Endometrial microvascular endothelial cells (primary cell): Measurements from ENCODE around the gene VTN. TPM values are rescaled to one million over a fixed set of nuclear protein-coding genes. Genes with fewer than 3 reads are reported as not detected.

Source experiments
- in situ Hi-C: cut with HindIII; loops from 2 replicates; pipeline ENCODE4 v1.10.0; 2017; ENCODE audit warnings: low sequenced_read_pairs, low pct_unique_long_range_greater_than_20kb; ENCODE audit errors: inconsistent ontology term
- total RNA-seq: library from RNA; depleted of rRNA; stranded (reverse); fragments of >200 nt; gene quantifications from one replicate; pipeline ENCODE4 v1.2.3, GENCODE V29; 2015; ENCODE audit errors: inconsistent ontology term

VTN gene, protein sequence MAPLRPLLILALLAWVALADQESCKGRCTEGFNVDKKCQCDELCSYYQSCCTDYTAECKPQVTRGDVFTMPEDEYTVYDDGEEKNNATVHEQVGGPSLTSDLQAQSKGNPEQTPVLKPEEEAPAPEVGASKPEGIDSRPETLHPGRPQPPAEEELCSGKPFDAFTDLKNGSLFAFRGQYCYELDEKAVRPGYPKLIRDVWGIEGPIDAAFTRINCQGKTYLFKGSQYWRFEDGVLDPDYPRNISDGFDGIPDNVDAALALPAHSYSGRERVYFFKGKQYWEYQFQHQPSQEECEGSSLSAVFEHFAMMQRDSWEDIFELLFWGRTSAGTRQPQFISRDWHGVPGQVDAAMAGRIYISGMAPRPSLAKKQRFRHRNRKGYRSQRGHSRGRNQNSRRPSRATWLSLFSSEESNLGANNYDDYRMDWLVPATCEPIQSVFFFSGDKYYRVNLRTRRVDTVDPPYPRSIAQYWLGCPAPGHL
- total RNA-seq: not detected

DNA sequence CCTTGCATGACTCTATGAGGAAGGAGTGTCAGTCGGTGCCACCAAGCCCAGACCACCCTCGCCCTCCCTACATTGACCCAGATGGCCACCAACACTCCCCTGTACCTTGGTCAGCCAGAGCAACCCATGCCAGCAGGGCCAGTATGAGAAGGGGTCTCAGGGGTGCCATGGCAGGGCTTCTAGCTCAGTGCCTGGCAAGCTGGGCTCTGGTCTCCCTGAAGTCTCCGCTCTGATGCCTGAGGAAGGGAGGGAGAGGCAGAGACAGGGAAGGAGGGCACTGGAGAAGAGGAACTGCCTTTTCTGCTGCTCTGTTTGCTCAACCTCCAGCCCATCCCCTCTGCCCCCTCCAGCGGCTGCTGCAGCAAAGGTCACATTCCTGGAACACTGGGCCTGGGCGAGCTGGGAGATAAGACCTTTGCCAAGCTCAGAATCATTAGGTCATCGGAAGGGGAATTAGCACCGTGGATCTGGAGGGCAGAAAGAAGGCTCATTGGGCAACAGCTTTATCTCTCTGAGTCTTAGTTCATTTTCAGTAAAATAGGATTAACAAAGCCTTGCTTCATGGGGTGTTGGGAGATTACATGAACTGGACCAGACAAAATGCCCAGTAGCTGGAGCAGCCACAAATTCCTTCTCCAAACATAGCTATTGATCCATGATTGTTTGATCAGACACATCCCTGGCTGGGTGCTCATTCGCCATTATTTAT, at the start of gene VTN:
TSS of gene VTN (minus strand) at position 273 of the 709 bp plus-strand sequence. CDS start at position 169, 104 bp downstream.
- in situ Hi-C loops: no loop called here

DNA sequence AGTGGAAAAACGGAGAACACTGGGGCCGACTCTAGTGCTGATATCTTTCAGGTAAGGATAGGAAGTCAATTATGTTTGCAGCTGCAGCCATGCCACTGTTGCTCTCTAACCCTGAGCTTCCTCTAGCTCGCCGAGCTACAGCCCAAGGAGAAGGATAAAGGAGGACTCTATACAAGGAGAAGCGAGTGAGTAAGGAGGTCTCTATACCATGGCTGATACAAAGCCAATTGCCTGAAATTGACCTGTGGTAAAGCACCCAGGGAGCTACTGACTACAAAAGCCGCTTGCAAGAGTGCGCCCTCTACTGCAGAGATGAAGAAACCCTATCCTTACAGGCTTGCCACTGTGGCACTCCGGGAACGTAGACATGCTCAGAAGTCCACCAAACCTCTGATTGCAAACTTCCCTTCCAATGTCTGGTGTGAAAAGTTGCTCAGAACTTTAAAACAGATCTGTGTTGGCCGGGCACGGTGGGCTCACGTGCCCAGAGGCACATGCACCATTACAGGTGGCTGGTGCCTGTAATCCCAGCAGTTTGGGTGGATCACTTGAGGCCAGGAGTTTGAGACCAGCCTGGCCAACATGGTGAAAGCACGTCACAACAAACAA, 46.7 kb upstream of the VTN start:
- in situ Hi-C loops: no loop called here

GRCh38 chr17:28415886-28416285, 45.8 kb upstream of the VTN start:
- in situ Hi-C loops: no loop called here

- in situ Hi-C loops: no loop called here
Measured at GRCh38 chr17:28413804-28414203, 43.7 kb upstream of the VTN start.

- in situ Hi-C loops: no loop called here
Measured at GRCh38 chr17:28412099-28412498, 42.0 kb upstream of the VTN start.

GRCh38 chr17:28407974-28408306, 37.8 kb upstream of the VTN start:
- in situ Hi-C loops: no loop called here

DNA sequence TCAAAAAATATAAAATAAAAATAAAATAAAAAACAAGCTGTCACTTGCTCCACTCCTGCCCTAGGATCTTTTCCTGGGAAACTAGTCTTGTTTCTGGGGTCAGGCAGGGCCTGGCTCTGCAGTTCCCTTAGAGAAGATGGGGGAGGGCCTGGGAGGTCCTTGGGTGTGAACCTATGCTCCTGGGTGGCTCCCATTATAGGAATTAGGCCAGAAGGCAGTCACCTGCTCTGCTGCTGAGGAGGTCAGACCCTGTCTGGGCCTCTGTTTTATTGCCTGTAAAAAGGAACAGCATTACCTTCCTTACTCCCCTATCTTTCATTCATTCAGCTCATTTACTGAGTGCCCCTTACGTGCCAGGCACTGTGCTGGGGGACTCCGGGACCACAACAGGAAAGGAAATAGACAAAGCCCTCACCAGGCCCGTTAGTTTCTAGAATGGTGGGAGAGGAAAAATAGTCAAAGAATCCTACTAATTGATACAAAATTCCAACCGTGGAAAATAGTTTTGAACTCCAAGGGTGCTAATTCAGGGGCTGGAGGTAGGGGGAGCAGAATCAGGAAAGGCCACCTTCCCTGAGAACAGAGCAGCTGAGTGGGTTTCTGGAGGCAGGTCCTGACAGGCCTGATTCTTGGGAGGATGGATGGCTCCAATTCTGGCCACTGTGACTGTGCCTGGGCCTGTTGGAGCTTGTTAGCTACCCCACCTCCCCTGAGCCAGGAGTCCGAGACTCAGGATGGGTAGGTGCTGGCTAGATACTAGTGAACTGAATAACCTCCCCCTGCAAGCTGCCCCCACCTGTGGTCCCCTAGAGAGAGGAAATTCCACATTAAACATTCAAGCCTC, 37.2 kb upstream of the VTN start:
- in situ Hi-C loops: no loop called here

GRCh38 chr17:28406473-28406814, 36.3 kb upstream of the VTN start:
- in situ Hi-C loops: no loop called here

- in situ Hi-C loops: no loop called here
Measured at GRCh38 chr17:28405632-28406472, 35.7 kb upstream of the VTN start, which contains the start of gene SLC46A1. TSS of gene SLC46A1 (minus strand) at chr17:28406212. CDS start at chr17:28406114, 98 bp downstream.

GRCh38 chr17:28404812-28405570, 34.9 kb upstream of the VTN start:
- in situ Hi-C loops: no loop called here

DNA sequence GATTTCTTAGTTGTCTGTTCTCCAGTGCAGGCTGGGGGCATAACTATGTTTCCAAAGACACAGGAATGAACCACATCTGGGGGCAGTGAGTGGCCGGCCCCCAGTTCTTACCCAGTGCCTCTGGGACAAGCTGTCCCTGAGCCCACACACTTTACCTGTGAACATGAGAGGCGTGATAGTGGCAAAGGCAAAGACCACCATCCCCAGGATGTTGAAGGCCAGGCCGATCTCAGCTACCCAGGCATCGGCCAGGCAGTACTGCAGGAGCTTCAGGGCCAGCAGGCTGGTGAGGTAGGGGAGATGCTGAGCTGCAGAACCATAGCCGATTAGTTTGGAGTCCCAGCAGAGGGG, 34.3 kb upstream of the VTN start:
- in situ Hi-C loops: no loop called here

DNA sequence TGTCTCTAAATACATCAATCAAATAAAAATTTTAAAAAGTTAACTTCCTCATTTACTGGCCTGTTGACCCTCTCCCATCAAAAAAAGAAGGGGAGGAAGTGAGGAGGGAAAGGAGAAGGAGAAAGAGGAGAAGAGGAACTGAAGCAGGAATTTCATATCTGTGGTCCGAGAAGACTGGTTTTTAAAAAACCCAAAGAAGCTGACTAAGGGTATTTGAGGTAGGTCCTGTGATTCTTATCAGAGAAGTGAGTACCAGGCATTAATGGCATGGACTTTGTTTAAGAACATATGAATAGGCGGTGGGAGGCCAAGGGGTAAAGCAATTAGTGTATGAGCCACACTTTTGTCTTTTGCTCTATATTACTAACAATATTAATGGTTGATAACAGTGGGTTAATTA, 33.9 kb upstream of the VTN start:
- in situ Hi-C loops: no loop called here

- in situ Hi-C loops: no loop called here
Measured at GRCh38 chr17:28402844-28403243, 32.7 kb upstream of the VTN start.

DNA sequence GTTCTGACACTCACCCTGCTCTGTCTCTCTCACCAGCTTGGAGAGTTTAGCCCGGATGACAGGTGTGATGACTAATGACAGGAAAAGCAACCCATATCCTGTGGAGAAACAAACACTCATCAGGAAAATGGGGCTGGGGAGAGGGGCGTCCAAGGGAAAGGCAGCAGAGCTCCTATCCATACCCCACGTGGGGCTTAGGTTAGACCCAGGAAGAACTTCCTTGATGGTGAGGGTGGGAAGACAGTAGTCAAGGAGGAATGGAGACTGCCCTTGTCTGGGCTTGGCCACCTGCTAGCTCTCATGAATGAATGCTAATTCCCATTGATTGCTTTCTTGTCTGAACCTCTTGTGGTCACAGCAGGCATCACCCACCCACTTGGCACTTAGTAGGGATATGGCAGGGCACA, 32.1 kb upstream of the VTN start:
- in situ Hi-C loops: no loop called here

DNA sequence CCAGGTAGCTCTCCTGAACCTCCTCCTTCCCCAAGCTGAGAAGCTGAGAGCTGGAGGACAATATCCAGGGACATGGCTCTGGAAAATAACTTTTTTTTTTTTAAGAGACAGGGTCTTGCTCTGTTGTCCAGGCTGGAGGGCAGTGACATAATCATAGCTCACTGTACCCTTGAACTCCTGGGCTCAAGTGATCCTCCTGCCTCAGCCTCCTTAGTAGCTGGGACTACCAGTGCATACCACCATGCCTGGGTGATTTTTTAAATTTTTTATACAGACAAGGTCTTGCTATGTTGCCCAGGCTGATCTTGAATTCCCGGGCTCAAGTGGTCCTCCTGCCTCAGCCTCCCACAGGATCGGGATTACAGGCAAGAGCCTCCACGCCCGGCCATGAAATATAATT, 29.7 kb upstream of the VTN start:
- in situ Hi-C loops: no loop called here

- in situ Hi-C loops: no loop called here
Measured at GRCh38 chr17:28398280-28398981, 28.3 kb upstream of the VTN start.

- in situ Hi-C loops: no loop called here
Measured at GRCh38 chr17:28397687-28398279, 27.7 kb upstream of the VTN start.
